GM21619 (cell line): Measurements from ENCODE around the gene TEX55.
"Not testable (repeated sequence)": the region's sequence is repeated elsewhere in the genome, so short reads cannot be mapped to it uniquely, and the experiment has no call there.

Experiments
- ATAC-seq: cut with Tn5 transposase; IDR thresholded peaks from one replicate; pipeline ENCODE4 v1.9.1; 2021; ENCODE audit not compliant: unreplicated experiment

TEX55 gene

GRCh38 chr3:119160361-119160760 is 14.4 kb downstream of the TEX55 start:
- ATAC-seq = no peak

GRCh38 chr3:119160815-119161214 is 14.8 kb downstream of the TEX55 start:
- no peak for ATAC-seq

- ATAC-seq = no peak
Measured at GRCh38 chr3:119161240-119161639, 15.3 kb downstream of the TEX55 start.

- not testable (repeated sequence) for ATAC-seq
Measured at GRCh38 chr3:119164745-119165144, 18.8 kb downstream of the TEX55 start.

- ATAC-seq = no peak
Measured at GRCh38 chr3:119170821-119171220, 24.9 kb downstream of the TEX55 start.

GRCh38 chr3:119173325-119173724 is 27.4 kb downstream of the TEX55 start, which contains the start of gene UPK1B:
UPK1B (plus strand) TSS chr3:119173598; CDS start chr3:119186742, 13,144 bp downstream.
- no peak for ATAC-seq

GRCh38 chr3:119175872-119176756 is 30.1 kb downstream of the TEX55 start:
- no peak for ATAC-seq

GRCh38 chr3:119176778-119177177 is 30.8 kb downstream of the TEX55 start:
- ATAC-seq = no peak

GRCh38 chr3:119177321-119177720 is 31.4 kb downstream of the TEX55 start:
- no peak for ATAC-seq

- ATAC-seq = no peak
Measured at GRCh38 chr3:119181765-119182164, 35.8 kb downstream of the TEX55 start.

- no peak for ATAC-seq
Measured at GRCh38 chr3:119184111-119184510, 38.1 kb downstream of the TEX55 start.

GRCh38 chr3:119184796-119185570 is 39.0 kb downstream of the TEX55 start:
- ATAC-seq = no peak

- ATAC-seq = no peak
Measured at GRCh38 chr3:119187266-119187665, 41.3 kb downstream of the TEX55 start.

GRCh38 chr3:119191800-119192199 is 45.8 kb downstream of the TEX55 start:
- ATAC-seq = no peak

- ATAC-seq = no peak
Measured at GRCh38 chr3:119194237-119195150, 48.5 kb downstream of the TEX55 start.

GRCh38 chr3:119195151-119195476 is 49.1 kb downstream of the TEX55 start:
- ATAC-seq = no peak

GRCh38 chr3:119195911-119196310 is 49.9 kb downstream of the TEX55 start:
- no peak for ATAC-seq
